Psoas muscle (tissue), 8 donors: ENCODE data around the gene SLC9C2. TPM values are rescaled to one million over a fixed set of nuclear protein-coding genes. Genes with fewer than 3 reads are reported as not detected.

Experiments
- ATAC-seq, 4 donors: fragments of 200-7000 bp; cut with Tn5 transposase; one replicate each; pipeline ENCODE4 v1.9.1; 2020; ENCODE audit warnings: moderate library complexity in 3 of 4, mild to moderate bottlenecking in 2 of 4
- DNase-seq, 2 donors: peaks; one replicate each; pipeline ENCODE4 v3.0.0-alpha.2; 2020
- H3K27ac ChIP-seq: fragments of 200-600 bp; one replicate; pipeline ENCODE4 v1.8.0; 2022
- H3K27me3 ChIP-seq, 3 donors: fragments of 200-600 bp in 1 of 3; one replicate each; pipeline versions ENCODE4 v1.6.1 to v1.8.0; 2013 to 2022; ENCODE audit warnings: low read length in 2 of 3, mild to moderate bottlenecking in 2 of 3, moderate library complexity in 1 of 3; ENCODE audit not compliant: insufficient read depth in 3 of 3
- H3K36me3 ChIP-seq, 2 donors: fragments of 200-600 bp in 1 of 2; one replicate each; pipeline versions ENCODE4 v1.6.1 to v1.8.0; 2013 to 2022; ENCODE audit warnings: low read depth in 1 of 2, mild to moderate bottlenecking in 1 of 2, moderate library complexity in 1 of 2; ENCODE audit not compliant: insufficient read depth in 1 of 2
- H3K4me1 ChIP-seq: fragments of 200-600 bp; one replicate; pipeline ENCODE4 v1.8.0; 2022
- H3K4me3 ChIP-seq: fragments of 200-600 bp; one replicate; pipeline ENCODE4 v1.8.0; 2022; ENCODE audit warnings: mild to moderate bottlenecking
- H3K9me3 ChIP-seq: fragments of 200-600 bp; one replicate; pipeline ENCODE4 v1.8.0; 2022
- whole genome bisulfite sequencing, 3 donors: extraction: QIAGEN DNeasy Blood & Tissue Kit; methylation state at CpG; one replicate each; pipeline versions ENCODE4 v1.1.6 to v1.1.7; 2013; 5-methylcytosine and 5-hydroxymethylcytosine counted together
- intact Hi-C, 2 donors: fragments of 100-400 bp; cut with DNase I; formaldehyde crosslinking; loops; one replicate each; pipeline versions ENCODE4 v1.11.0 to v1.14.2; 2022
- polyA plus RNA-seq, 3 donors: library from polyadenylated mRNA; stranded (reverse); fragments of 200-250 nt; gene quantifications; one replicate each; pipeline ENCODE4 v1.2.3, GENCODE V29; 2013
- total RNA-seq, 4 donors: library from RNA; stranded (reverse); fragmentation: NEBNext Ultra II Directional in 2 of 4; extraction: Animal tissue kit (Norgen Biotek cat#: 25700) in 2 of 4; gene quantifications; one replicate each; pipeline versions ENCODE4 v1.2.1 to v1.2.4, GENCODE V29; 2021 to 2023
- TF ChIP-seq, protein P1 (sequence below): fragments of 200-600 bp; IDR thresholded peaks from one replicate; pipeline ENCODE4 v1.8.0; 2022; ENCODE audit warnings: antibody characterized with exemption
- donor health status: healthy with polysubstance abuse.
- donor health status: DM: no; HTN: no; CAD: no; lungs with moderate emphysema.
- donor health status: Bipolar disorder and iron deficiency.
- donor health status: healthy.
- donor health status: DM: yes; HTN: yes; CAD: no.
- donor health status: DM: no; HTN: no; CAD: no.
- donor health status: DM: no; HTN: no; CAD: no.
- donor health status: DM: yes; HTN: yes; CAD: no.

Gene SLC9C2
- total and polyA plus RNA-seq, 7 donors = not detected

DNA sequence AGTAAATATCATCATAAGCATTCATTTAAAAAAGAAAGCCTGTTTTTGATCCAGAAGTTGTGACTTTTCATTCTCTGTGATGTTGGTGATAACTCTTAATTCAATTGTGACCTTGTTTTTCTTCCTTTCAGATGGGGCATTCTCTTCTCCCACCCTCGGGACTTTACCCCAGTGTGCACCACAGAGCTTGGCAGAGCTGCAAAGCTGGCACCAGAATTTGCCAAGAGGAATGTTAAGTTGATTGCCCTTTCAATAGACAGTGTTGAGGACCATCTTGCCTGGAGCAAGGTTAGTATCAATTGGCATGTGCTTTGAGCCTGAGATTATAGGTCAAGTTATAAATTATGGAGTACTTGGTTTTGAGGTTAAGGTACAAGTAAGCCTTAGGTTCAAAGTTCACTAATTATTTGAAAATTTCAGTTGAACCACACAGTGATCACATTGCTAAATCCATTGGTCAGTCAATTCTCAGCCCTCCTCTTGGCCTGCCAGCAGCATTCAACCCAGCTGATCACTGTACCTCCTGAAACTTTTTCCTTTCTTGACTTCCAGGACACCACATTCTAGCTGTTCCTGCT lies 121.6 kb downstream of the SLC9C2 start:
- Histone ChIP-seq H3K9me3 (no peaks in the 10 kb centered on the region), H3K27ac (no peak overlapping the region), H3K4me1 (peaks cover 34% of the 10 kb centered on the region), H3K27me3 (no peaks in the 10 kb centered on the region), H3K4me3 (peak overlapping the region; percentile 88), H3K36me3 (peaks cover 27 to 70% of the 10 kb centered on the region in 2 donors)
- no peak for ATAC-seq
- TF ChIP-seq, protein P1, sequence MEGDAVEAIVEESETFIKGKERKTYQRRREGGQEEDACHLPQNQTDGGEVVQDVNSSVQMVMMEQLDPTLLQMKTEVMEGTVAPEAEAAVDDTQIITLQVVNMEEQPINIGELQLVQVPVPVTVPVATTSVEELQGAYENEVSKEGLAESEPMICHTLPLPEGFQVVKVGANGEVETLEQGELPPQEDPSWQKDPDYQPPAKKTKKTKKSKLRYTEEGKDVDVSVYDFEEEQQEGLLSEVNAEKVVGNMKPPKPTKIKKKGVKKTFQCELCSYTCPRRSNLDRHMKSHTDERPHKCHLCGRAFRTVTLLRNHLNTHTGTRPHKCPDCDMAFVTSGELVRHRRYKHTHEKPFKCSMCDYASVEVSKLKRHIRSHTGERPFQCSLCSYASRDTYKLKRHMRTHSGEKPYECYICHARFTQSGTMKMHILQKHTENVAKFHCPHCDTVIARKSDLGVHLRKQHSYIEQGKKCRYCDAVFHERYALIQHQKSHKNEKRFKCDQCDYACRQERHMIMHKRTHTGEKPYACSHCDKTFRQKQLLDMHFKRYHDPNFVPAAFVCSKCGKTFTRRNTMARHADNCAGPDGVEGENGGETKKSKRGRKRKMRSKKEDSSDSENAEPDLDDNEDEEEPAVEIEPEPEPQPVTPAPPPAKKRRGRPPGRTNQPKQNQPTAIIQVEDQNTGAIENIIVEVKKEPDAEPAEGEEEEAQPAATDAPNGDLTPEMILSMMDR = no peak
- intact Hi-C loops = loop anchor here in 1 of 2 donors (10.0 kb wide), 1 partner anchor 454 kb away; no protein-coding TSS in a partner anchor
- no peak for DNase-seq
- 8 to 23% (median 19%) methylated on average over 1 of the region's 1 CpG for WGBS, 3 donors

DNA sequence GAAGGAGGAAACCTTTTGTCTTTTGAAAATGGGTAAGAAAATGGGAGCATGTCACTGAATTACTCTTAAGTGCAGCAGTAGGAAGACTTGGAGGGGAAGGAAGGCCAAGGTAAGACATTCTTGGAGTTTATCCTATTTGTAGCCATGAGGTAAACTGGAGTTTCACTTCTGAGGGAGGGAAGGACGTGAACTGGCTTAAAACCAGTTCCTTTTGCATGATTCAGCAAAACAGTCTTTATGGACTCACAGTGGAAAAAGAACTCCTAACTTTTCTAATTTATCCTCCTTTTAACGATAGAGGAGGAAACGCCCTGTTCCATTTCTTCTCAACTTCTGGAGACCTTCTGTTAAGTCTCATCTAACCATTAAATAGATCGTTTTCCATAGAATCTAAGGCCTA lies 123.2 kb downstream of the SLC9C2 start:
- peaks cover 45% of the 10 kb centered on the region for H3K4me1 ChIP-seq

DNA sequence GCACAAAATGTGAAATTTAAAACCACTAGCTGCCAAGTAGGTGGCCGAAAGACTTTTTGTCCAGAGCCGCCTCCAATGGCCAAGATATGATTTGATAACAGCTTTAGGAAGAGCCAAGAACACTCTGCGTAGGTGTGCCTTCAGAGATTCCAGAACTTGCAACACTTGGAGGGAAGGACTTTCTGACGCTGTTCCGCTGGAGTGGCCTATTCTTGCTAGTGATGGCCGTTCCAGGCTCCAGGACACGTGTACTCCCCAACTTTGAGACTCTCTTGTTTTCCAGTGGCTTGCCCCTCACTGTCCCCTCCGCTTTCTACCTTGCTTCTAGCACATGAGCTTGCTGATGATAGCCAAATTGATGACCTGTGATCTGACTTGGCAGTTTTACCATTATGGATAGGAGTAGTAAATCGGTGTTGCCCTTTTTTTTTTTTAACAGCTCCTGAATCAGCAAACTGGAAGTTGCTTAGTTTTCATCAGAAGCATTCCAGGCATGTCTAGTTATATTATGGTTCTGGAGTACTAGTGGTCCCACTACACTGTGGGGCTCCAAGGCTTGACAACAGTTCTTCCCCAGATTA lies 124.7 kb downstream of the SLC9C2 start:
- Histone ChIP-seq H3K4me1 (peaks cover 45% of the 10 kb centered on the region), H3K4me3 (peak overlapping the region; percentile 88), H3K27me3 (no peaks in the 10 kb centered on the region), H3K9me3 (no peaks in the 10 kb centered on the region), H3K36me3 (peaks cover 13 to 39% of the 10 kb centered on the region in 2 donors), H3K27ac (peak overlapping the region; percentile 99)
- WGBS, 3 donors = 1 to 3% (median 3%) methylated on average over 9 of the region's 9 CpGs
- TF ChIP-seq, protein P1 = no peak
- ATAC-seq (peak; percentile 70 to 83 (median 81)), DNase-seq (peak; percentile 65 to 79)
- intact Hi-C loops = loop anchor here in 1 of 2 donors (5.0 kb wide), 1 partner anchor 344 kb away; the partner anchor contains the start of genes CENPL and DARS2

More for the DNA sequence above, 123.2 kb downstream of the SLC9C2 start:
- intact Hi-C loops = loop anchor here in 1 of 2 donors (5.0 to 10.0 kb wide), 2 partner anchors 343 to 455 kb away; partner anchors contain the start of genes CENPL and DARS2
- ATAC-seq (no peak), DNase-seq (no peak)
- Histone ChIP-seq H3K36me3 (peaks cover 19 to 54% of the 10 kb centered on the region in 2 donors), H3K4me3 (peak overlapping the region; percentile 88), H3K27me3 (no peaks in the 10 kb centered on the region), H3K9me3 (no peaks in the 10 kb centered on the region), H3K27ac (peak overlapping the region; percentile 99)
- TF ChIP-seq, protein P1 = no peak
- WGBS, 3 donors = 61 to 68% (median 66%) methylated on average over 4 of the region's 4 CpGs

DNA sequence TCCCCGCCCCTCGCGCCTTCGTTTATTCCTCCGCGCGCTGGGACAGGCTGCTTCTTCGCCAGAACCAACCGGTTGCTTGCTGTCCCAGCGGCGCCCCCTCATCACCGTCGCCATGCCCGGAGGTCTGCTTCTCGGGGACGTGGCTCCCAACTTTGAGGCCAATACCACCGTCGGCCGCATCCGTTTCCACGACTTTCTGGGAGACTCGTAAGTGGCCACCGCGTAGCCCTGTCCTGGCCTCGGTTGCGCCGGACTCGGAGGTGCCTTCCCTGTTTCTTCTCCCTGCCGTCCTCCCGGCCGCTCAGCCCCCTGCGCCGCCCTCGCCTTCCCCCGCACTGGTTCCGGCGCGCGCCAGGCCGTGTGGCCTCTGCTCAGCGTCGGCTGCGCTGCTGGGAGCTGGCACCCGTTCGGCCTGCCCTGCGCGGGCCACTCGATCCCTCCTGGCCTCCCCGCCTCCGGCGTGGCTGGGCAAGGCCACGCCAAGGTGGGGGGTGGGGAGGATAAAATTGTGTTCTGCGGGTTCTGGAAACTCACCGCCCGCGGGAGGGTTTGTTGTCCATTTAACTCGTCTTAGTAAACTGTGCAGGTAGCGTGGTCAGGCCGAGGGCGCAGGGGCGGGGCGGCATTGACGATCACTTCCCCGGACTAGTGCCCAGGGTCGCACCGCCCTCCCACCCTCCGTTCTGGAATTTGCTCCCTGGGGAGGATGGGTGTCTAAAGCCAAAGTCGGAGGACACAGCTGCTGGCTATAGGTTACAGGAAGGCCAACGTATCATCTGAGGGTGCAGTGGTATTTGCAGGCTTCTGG lies 125.4 kb downstream of the SLC9C2 start, which contains the start of gene PRDX6:
Gene PRDX6, plus strand, starts transcription at position 50 of the 808 bp plus-strand sequence. Its CDS starts 63 bp downstream, at position 113.
- 0% methylated on average over 60 to 69 of the region's 69 CpGs for WGBS, 3 donors
- intact Hi-C loops = loop anchor here in 1 of 2 donors (1.0 to 5.0 kb wide), 3 partner anchors 47 to 545 kb away; partner anchors contain the start of genes CENPL, DARS2 and RC3H1
- Histone ChIP-seq H3K36me3 (peaks cover 11 to 32% of the 10 kb centered on the region in 2 donors), H3K27ac (peak within 1 kb of the TSS; percentile 99), H3K4me3 (peak within 1 kb of the TSS; percentile 88), H3K9me3 (no peaks in the 10 kb centered on the region), H3K4me1 (peaks cover 45% of the 10 kb centered on the region), H3K27me3 (no peaks in the 10 kb centered on the region)
- ATAC-seq = peak; percentile 66 to 80 (median 72)
- peak; percentile 69 to 85 for DNase-seq
- TF ChIP-seq, protein P1 = no peak
